Activated T-cell treated with anti-CD3 and anti-CD28 coated beads, Interleukin-2, amount 50 U/mL, for 1 hour (primary cell): ENCODE measurements around the gene FCRL4.

Experiments
- DNase-seq: peaks from one replicate; pipeline ENCODE4 v3.0.0-alpha.2; 2020

FCRL4 gene

GRCh38 chr1:157597959-157598667, at the start of gene FCRL4:
FCRL4 (minus strand) TSS chr1:157598085; CDS start chr1:157597944, 141 bp downstream.
- DNase-seq, result no peak

- no peak for DNase-seq
Measured at GRCh38 chr1:157646144-157646543, 48.3 kb upstream of the FCRL4 start.

DNA sequence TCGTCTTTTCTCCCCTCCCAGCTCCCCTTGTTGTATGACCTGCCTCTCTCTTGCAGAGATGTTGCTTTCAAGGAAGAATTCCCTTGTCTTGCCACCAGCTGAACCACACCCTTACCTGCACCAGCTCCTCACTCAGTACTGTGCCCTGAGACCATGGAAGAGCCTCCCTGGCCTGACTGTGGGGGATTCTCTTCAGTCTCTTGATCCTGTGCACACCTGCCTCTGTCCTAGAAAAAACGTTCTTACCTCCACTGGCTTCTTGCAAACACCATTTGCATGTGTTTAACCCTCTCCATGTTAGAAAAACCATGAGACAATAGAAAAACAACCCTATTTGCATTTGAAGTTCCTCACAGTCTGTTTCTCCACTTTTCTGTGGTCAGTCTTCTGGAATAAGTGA, 43.3 kb upstream of the FCRL4 start:
- no peak for DNase-seq

GRCh38 chr1:157639800-157640199, 41.9 kb upstream of the FCRL4 start:
- no peak for DNase-seq

- DNase-seq, result no peak
Measured at GRCh38 chr1:157628773-157629172, 30.9 kb upstream of the FCRL4 start.

GRCh38 chr1:157626099-157626498, 28.2 kb upstream of the FCRL4 start:
- DNase-seq, result no peak

GRCh38 chr1:157624471-157624870, 26.6 kb upstream of the FCRL4 start:
- DNase-seq, result no peak

GRCh38 chr1:157622471-157622870, 24.6 kb upstream of the FCRL4 start:
- no peak for DNase-seq

DNA sequence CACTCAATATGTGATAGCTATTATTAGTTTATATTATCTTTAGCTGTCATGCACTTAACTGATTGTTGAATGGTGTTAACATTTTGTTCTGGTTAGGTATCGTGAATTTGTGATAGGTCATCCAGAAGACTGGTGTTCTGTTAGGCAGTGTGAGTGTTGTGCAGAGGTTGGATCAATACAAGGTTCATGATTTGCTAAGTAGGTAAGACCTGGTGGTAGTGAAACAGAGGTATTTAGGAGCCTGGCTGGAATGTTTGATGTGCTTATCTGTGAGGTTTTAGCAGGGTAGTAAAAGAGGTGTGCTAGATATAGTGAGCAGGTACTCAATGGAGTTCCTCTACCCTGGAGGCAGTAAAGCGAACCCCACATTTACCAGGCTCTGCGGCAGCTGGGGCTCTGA, 20.3 kb upstream of the FCRL4 start:
- DNase-seq, result no peak

DNA sequence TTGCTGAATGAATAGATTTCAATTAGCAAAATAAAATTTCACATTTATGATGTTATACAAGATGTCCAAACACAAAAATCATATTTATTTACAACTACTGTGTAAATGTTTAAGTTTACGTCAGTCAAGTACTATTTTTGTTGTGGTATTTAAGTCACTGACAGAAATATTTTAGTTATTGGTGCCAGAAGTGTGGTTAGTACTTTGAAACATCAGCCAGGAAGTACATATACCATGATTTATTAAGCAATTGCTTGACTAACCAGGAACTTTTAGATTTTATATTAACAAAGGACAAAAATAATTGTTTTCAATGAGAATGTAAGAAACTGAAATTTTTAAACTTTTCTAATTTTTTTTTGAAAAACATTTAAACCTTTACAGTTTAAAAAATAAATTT, 2.4 kb upstream of the FCRL4 start:
- DNase-seq, result no peak

DNA sequence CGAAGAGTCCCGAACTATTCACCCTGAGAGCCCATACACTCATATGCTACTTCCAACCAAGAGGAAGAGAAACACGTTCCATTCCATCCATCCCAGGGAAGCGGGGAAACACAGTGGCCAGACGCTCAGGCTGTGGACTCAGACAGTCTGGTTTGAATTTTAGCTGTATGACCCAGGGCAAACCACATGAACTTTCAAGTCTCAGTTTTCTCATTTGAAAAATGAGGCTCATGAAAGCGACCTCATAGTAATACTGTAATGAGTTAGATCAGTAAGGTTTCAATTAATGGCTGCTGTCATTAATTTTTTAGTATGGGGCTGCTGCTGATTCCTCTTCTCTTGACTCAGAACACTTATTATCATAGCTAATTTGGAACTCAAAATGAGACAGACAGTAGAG, 1.5 kb downstream of the FCRL4 start:
- no peak for DNase-seq

DNA sequence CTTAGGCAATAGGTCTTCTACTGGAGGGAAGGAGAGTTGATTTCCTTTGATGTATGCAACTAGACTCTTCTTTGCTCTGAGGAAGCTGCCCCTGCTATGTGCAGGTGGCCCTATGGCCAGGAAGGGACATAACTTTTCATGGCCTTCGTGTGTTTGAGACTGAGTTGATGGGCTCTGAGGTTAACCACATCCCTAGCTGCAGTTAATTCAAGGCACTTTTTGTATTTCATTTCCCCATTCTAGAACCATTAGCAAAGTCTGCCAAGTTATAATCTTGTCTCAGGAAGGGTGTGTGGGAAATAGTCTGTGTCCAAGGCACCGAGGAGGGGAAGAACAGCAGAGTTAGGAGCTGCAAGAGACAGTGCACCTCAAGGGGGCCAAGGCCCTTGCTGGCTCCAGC, 2.5 kb downstream of the FCRL4 start:
- no peak for DNase-seq

DNA sequence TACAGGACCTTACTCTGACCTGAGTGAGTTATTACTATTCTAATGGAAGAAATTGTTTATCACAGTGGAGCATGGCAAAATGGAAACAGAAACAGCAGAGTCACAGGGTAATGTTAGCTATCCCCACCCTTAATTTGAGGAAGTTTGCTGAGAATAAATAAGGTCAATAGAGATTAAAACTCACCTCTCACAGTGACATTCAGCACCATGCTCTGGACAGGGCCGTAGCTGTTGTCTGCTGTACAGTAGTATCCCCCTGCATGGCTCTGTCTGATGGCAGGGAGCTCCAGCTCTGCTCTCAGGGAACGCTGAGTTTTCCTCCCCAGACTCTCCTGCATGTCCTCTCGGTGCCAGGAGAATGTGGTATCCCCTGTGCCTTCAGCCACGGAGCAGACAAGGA, 11.9 kb downstream of the FCRL4 start:
- no peak for DNase-seq

- no peak for DNase-seq
Measured at GRCh38 chr1:157584503-157584902, 13.4 kb downstream of the FCRL4 start.

- DNase-seq, result no peak
Measured at GRCh38 chr1:157580828-157581210, 17.1 kb downstream of the FCRL4 start.

DNA sequence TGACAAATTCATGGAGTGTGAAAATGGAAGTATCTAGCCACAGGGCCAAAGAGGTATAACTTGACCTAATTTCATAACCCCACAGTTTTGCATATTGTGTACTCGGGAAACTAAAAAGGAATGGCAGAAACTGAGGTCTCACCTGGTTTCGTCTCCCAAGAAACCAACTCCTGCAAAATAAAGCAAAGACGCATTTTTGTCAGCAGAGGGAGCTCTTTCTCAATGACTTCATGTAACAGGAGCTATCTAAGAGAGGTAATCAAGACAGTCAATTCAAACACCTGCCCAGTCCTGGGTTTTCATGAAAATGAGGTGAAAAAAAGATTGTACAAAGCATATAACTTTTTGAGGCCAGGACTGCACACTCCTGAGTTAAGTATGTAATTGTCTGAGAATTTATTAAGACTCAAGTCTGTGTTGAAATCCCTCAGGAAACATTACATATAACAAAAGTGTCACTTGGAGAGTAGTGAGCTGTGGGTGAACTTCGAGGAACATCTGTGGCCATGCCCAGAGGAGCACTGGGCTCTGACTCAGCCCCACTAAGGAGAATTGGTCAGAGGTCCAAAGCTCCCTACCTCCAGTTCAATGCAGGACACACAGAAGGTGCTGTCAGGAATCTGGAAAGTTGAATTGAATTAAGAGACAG, 17.6 kb downstream of the FCRL4 start:
- no peak for DNase-seq

DNA sequence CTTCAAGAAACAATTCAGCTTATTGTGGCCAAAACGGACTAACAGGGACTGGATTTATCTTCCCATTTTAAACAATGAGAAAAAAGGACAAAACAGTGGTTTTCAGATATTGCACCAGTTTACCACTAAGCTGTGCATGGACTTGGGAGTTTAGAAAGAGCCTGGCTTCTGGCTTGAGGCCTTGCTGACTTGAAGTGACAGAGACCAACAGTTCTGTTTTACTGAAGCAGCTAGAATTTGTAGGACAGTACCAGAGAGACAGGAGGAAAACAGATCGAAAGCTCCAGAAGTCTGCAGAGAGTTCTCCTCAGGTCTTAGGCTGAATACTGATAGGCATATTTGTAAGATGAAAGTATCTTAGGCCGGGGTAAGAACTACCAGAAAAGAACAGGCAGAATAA, 20.5 kb downstream of the FCRL4 start:
- no peak for DNase-seq

- no peak for DNase-seq
Measured at GRCh38 chr1:157575744-157576143, 22.1 kb downstream of the FCRL4 start.

DNA sequence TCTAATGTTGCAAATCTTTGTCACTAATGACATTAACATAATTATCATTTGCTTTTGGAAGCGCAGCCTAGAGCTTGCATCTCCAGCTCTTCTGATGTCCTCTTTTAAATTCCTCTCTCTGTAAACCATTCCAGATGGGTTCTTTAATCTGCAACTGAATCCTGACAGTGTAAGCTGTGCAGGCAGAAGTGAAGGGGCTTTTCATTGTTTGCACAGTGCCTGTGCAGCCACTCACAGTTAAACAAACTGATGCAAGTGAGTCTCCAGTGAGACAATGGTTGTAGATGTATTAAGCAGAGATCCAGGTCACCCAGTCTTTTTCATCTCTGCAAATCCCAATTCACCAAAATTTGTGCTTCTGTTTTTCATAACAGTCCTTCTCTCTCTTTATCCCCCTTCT, 23.0 kb downstream of the FCRL4 start:
- no peak for DNase-seq

DNA sequence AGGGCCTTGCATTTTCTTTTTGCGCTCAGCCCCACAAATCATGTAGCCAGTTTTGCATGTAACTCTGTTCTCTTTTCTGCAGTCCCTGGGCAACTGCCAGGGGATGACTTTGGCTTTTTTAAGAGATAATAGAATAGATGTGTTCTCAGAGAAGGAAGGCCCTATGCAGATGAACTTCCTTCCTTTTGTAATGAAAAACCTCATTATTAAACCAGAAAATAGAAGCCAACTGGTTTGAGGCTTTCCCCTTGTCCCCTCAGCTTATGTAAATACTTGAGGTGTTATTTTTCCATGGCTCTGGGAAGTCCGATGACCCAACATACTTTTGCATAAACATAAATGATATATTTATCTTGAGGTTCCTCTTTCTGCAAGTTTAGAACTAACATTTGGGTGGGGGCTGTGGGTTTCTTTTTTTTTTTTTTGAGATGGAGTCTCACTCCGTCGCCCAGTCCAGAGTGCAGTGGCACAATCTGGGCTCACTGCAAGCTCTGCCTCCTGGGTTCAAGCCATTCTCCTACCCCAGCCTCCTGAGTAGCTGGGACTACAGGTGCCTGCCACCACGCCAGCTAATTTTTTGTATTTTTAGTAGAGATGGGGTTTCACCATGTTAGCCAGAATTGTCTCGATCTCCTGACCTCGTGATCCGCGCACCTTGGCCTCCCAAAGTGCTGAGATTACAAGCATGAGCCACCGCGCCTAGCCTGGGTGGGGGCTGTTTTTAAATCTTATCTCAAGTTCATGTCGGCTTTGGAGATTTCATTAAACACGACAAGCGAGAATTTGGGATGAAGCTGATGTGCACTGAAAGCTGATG, 31.2 kb downstream of the FCRL4 start:
- DNase-seq, result no peak

- no peak for DNase-seq
Measured at GRCh38 chr1:157562515-157562914, 35.4 kb downstream of the FCRL4 start.

DNA sequence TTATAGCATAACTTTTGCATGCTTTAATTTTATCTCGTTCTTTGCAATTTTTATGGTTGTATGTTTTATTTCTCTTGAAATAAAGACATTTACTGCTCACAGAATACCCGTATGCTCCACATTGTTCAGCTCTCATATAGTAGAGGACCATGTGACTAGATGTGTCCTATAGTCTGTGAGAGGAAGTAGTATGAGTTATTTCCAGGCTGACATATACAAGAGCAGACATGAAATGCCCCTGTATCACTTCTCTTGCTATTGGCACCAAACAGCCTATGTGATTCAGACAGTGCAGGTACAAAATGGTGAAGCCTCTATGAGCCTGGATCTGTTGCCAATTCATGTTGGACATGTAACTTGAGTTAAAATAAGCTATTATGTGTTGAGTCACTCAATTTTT, 39.8 kb downstream of the FCRL4 start:
- DNase-seq, result no peak

DNA sequence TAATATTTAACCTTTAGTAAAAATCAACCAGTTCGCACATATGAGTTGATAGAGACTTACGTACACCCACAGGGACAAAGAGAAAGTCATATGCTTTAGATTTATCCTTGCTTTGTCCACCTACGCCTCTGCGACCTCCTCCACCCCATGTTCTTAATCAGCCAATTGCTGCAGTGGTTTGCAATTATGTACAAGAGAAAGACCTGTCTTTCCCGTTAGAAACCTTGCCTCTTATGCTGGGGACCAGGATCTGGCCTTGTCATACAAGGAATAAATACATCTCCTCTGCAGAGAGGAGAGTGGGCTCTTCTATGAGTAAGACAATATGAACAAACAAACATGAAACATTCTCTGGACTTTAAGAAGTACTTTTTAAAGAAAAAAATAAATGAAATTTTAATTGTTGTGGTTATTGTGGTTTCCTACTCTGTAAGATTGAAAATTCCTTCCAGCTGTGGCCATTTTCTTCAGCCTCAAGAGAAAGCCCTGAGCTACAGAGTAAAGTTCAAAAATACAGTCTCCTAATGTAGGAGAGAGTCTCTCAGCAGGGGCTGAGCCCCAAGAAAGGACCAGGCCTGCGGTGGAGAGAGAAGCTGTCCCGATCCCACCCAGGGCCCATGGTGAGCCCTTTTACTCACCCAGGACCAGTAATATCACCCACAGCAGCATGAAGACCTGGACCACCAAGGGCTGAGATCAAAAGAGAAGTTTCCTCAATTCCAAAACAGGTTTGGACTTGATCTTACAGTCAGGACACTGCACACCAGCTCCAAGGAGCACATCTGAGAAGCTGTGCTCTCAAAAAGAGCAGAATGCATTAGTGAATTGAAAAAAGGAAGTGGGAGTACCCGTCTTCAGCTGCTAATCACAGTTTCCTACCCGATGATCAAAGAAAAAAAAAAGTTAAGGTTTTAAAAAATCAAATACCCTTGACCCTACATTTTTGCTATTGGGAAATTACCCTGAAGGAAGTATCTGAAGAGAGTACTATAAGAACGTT, 45.9 kb downstream of the FCRL4 start, which contains the start of gene FCRL5:
Gene FCRL5 (minus strand): TSS at position 822 of the 1,000 bp plus-strand sequence. CDS start 153 bp downstream, at position 669.
- no peak for DNase-seq
